Mesendoderm (in vitro differentiated cells): Measurements from ENCODE around the gene GALNT1.
"Not testable (repeated sequence)": the region's sequence is repeated elsewhere in the genome, so short reads cannot be mapped to it uniquely, and the experiment has no call there.

Source experiments
- DNase-seq: peaks from one replicate; pipeline ENCODE4 v3.0.0; 2013
- H2AK5ac ChIP-seq: 2 replicates; pipeline ENCODE4 v1.6.1; 2013; ENCODE audit warnings: low read length, inconsistent platforms
- H2BK120ac ChIP-seq: 2 replicates; pipeline ENCODE4 v1.6.1; 2013; ENCODE audit warnings: low read depth, mild to moderate bottlenecking, low read length, moderate library complexity, mixed read lengths
- H2BK15ac ChIP-seq: replicated peaks from 2 replicates; pipeline ENCODE4 v1.6.1; 2013; ENCODE audit warnings: low read depth, mild to moderate bottlenecking, moderate library complexity
- H2BK5ac ChIP-seq: 2 replicates; pipeline ENCODE4 v1.6.1; 2013; ENCODE audit warnings: low read length, inconsistent platforms
- H3K18ac ChIP-seq: 2 replicates; pipeline ENCODE4 v1.6.1; 2013; ENCODE audit warnings: mild to moderate bottlenecking, low read length, mixed read lengths
- H3K23ac ChIP-seq: one replicate; pipeline ENCODE4 v1.6.1; 2013; ENCODE audit warnings: low read length
- H3K27ac ChIP-seq: 2 replicates; pipeline ENCODE4 v1.5.1; 2013; ENCODE audit warnings: low read depth, mild to moderate bottlenecking, inconsistent platforms, low read length, moderate library complexity
- H3K27me3 ChIP-seq: 2 replicates; pipeline ENCODE4 v1.6.1; 2013; ENCODE audit warnings: low read length, control low read depth, mild to moderate bottlenecking, inconsistent platforms; ENCODE audit not compliant: insufficient read depth, poor library complexity
- H3K36me3 ChIP-seq: 2 replicates; pipeline ENCODE4 v1.6.1; 2013; ENCODE audit warnings: low read length, inconsistent platforms; ENCODE audit not compliant: control insufficient read depth, insufficient read depth
- H3K4ac ChIP-seq: one replicate; pipeline ENCODE4 v1.6.1; 2013; ENCODE audit warnings: low read depth, mild to moderate bottlenecking, low read length, moderate library complexity
- H3K4me1 ChIP-seq: 2 replicates; pipeline ENCODE4 v1.6.1; 2013; ENCODE audit warnings: low read depth, low read length, inconsistent platforms; ENCODE audit not compliant: control insufficient read depth
- H3K4me2 ChIP-seq: 2 replicates; pipeline ENCODE4 v1.6.1; 2013; ENCODE audit warnings: low read length
- H3K4me3 ChIP-seq: 2 replicates; pipeline ENCODE4 v1.5.1; 2013; ENCODE audit warnings: mild to moderate bottlenecking, low read length
- H3K56ac ChIP-seq: one replicate; pipeline ENCODE4 v1.6.1; 2013; ENCODE audit warnings: low read length
- H3K79me1 ChIP-seq: 2 replicates; pipeline ENCODE4 v1.6.1; 2013; ENCODE audit warnings: low read length, inconsistent platforms
- H3K79me2 ChIP-seq: 2 replicates; pipeline ENCODE4 v1.6.1; 2013; ENCODE audit warnings: mild to moderate bottlenecking, low read length; ENCODE audit not compliant: control insufficient read depth, insufficient read depth
- H3K9ac ChIP-seq: 2 replicates; pipeline ENCODE4 v1.6.1; 2013; ENCODE audit warnings: low read length, inconsistent platforms
- H4K5ac ChIP-seq: one replicate; pipeline ENCODE4 v1.6.1; 2013; ENCODE audit warnings: low read length
- H4K8ac ChIP-seq: one replicate; pipeline ENCODE4 v1.6.1; 2013; ENCODE audit warnings: low read depth, mild to moderate bottlenecking, control low read depth, low read length, moderate library complexity
- WGBS: extraction: QIAGEN DNeasy Blood & Tissue Kit; methylation state at CpG from one replicate; pipeline ENCODE4 v1.1.7; 2013; ENCODE audit warnings: low lambda C conversion rate, missing lambda C conversion rate; ENCODE audit not compliant: insufficient coverage; ENCODE audit errors: extremely low coverage; 5-methylcytosine and 5-hydroxymethylcytosine counted together

The GALNT1 gene

GRCh38 chr18:35553300-35553699 lies 28.2 kb upstream of the GALNT1 start:
- no peak for DNase-seq
- Histone ChIP-seq H3K4ac (no peak overlapping the region), H3K79me2 (no peaks in the 10 kb centered on the region), H2BK5ac (no peak overlapping the region), H3K9ac (no peak overlapping the region), H2BK15ac (no peak overlapping the region), H3K4me1 (no peaks in the 10 kb centered on the region), H3K18ac (no peak overlapping the region), H4K8ac (no peak overlapping the region), H2AK5ac (no peak overlapping the region), H4K5ac (no peak overlapping the region), H2BK120ac (no peak overlapping the region), H3K79me1 (no peaks in the 10 kb centered on the region), H3K36me3 (no peaks in the 10 kb centered on the region), H3K56ac (no peak overlapping the region), H3K27ac (no peak overlapping the region), H3K27me3 (no peaks in the 10 kb centered on the region), H3K4me3 (no peak overlapping the region), H3K23ac (no peak overlapping the region), H3K4me2 (no peak overlapping the region)
- no CpG with 5 or more reads among the region's 2 CpGs for WGBS

- not testable (repeated sequence) for H3K18ac ChIP-seq, H3K56ac ChIP-seq, H3K27ac ChIP-seq, H4K8ac ChIP-seq, H3K4me3 ChIP-seq, H2BK15ac ChIP-seq, H2BK5ac ChIP-seq, H2BK120ac ChIP-seq, H3K36me3 ChIP-seq, H3K23ac ChIP-seq, H3K79me1 ChIP-seq, H3K27me3 ChIP-seq, H2AK5ac ChIP-seq, H3K4ac ChIP-seq, H3K4me2 ChIP-seq, H3K79me2 ChIP-seq, H3K4me1 ChIP-seq, DNase-seq, H4K5ac ChIP-seq, H3K9ac ChIP-seq
- WGBS = no CpG with 5 or more reads among the region's 5 CpGs
Observed at GRCh38 chr18:35555538-35555937, 26.0 kb upstream of the GALNT1 start.

- no peaks in the 10 kb centered on the region for H3K36me3 ChIP-seq
- no peak overlapping the region for H3K4ac ChIP-seq
- no peak overlapping the region for H2BK5ac ChIP-seq
- H2AK5ac ChIP-seq = no peak overlapping the region
- H3K4me3 ChIP-seq = no peak overlapping the region
- no peak for DNase-seq
- H4K8ac ChIP-seq = no peak overlapping the region
- no peaks in the 10 kb centered on the region for H3K79me2 ChIP-seq
- H3K23ac ChIP-seq = no peak overlapping the region
- no peaks in the 10 kb centered on the region for H3K27me3 ChIP-seq
- no peak overlapping the region for H3K27ac ChIP-seq
- no peak overlapping the region for H4K5ac ChIP-seq
- H3K4me2 ChIP-seq = no peak overlapping the region
- H3K4me1 ChIP-seq = no peaks in the 10 kb centered on the region
- no peak overlapping the region for H3K9ac ChIP-seq
- no peak overlapping the region for H2BK15ac ChIP-seq
- H2BK120ac ChIP-seq = no peak overlapping the region
- H3K56ac ChIP-seq = no peak overlapping the region
- H3K18ac ChIP-seq = no peak overlapping the region
- no peaks in the 10 kb centered on the region for H3K79me1 ChIP-seq
Observed at GRCh38 chr18:35559867-35560266, 21.7 kb upstream of the GALNT1 start.

- Histone ChIP-seq H3K56ac (no peak overlapping the region), H3K27me3 (no peaks in the 10 kb centered on the region), H3K4me1 (no peaks in the 10 kb centered on the region), H3K79me2 (no peaks in the 10 kb centered on the region), H3K9ac (no peak overlapping the region), H3K18ac (no peak overlapping the region), H2BK15ac (no peak overlapping the region), H4K8ac (no peak overlapping the region), H3K23ac (no peak overlapping the region), H3K79me1 (no peaks in the 10 kb centered on the region), H2AK5ac (no peak overlapping the region), H3K27ac (no peak overlapping the region), H3K4me2 (no peak overlapping the region), H3K36me3 (no peaks in the 10 kb centered on the region), H2BK5ac (no peak overlapping the region), H4K5ac (no peak overlapping the region), H3K4me3 (no peak overlapping the region), H2BK120ac (no peak overlapping the region), H3K4ac (no peak overlapping the region)
- DNase-seq = no peak
- WGBS = no CpG with 5 or more reads among the region's 3 CpGs
Observed at GRCh38 chr18:35564795-35565453, 16.6 kb upstream of the GALNT1 start.

- H2BK120ac ChIP-seq = no peak overlapping the region
- H3K23ac ChIP-seq = no peak overlapping the region
- no peak overlapping the region for H3K4me2 ChIP-seq
- no peak overlapping the region for H3K18ac ChIP-seq
- no peaks in the 10 kb centered on the region for H3K27me3 ChIP-seq
- WGBS = no CpG with 5 or more reads among the region's 4 CpGs
- H3K4ac ChIP-seq = no peak overlapping the region
- no peak overlapping the region for H3K9ac ChIP-seq
- no peak overlapping the region for H2AK5ac ChIP-seq
- H2BK15ac ChIP-seq = no peak overlapping the region
- H2BK5ac ChIP-seq = no peak overlapping the region
- H3K56ac ChIP-seq = no peak overlapping the region
- H3K79me1 ChIP-seq = no peaks in the 10 kb centered on the region
- no peaks in the 10 kb centered on the region for H3K79me2 ChIP-seq
- DNase-seq = no peak
- no peak overlapping the region for H3K4me3 ChIP-seq
- H3K4me1 ChIP-seq = no peaks in the 10 kb centered on the region
- no peak overlapping the region for H4K5ac ChIP-seq
- no peak overlapping the region for H4K8ac ChIP-seq
- no peaks in the 10 kb centered on the region for H3K36me3 ChIP-seq
- no peak overlapping the region for H3K27ac ChIP-seq
Observed at GRCh38 chr18:35566019-35566418, 15.5 kb upstream of the GALNT1 start.

- H4K5ac ChIP-seq = no peak overlapping the region
- H3K79me1 ChIP-seq = no peaks in the 10 kb centered on the region
- H3K4me1 ChIP-seq = no peaks in the 10 kb centered on the region
- H3K27me3 ChIP-seq = no peaks in the 10 kb centered on the region
- H3K4ac ChIP-seq = no peak overlapping the region
- H3K36me3 ChIP-seq = no peaks in the 10 kb centered on the region
- H2BK5ac ChIP-seq = no peak overlapping the region
- no peak overlapping the region for H3K4me2 ChIP-seq
- H3K18ac ChIP-seq = no peak overlapping the region
- H3K4me3 ChIP-seq = no peak overlapping the region
- no peak overlapping the region for H3K9ac ChIP-seq
- H2BK120ac ChIP-seq = no peak overlapping the region
- H2BK15ac ChIP-seq = no peak overlapping the region
- H4K8ac ChIP-seq = no peak overlapping the region
- no peak overlapping the region for H3K23ac ChIP-seq
- no peaks in the 10 kb centered on the region for H3K79me2 ChIP-seq
- no peak for DNase-seq
- H3K27ac ChIP-seq = no peak overlapping the region
- no peak overlapping the region for H3K56ac ChIP-seq
- WGBS = no CpG with 5 or more reads among the region's 2 CpGs
- H2AK5ac ChIP-seq = no peak overlapping the region
Observed at GRCh38 chr18:35570182-35570581, 11.4 kb upstream of the GALNT1 start.
